ENCODE results near the gene NBPF12. TPM values are rescaled to one million over a fixed set of nuclear protein-coding genes. Genes with fewer than 3 reads are reported as not detected.
"Not testable (repeated sequence)": the region's sequence is repeated elsewhere in the genome, so short reads cannot be mapped to it uniquely, and the experiment has no call there.

NBPF12 gene
- 10 to 100 TPM; 12.2 to 77.9 (median 19.1) TPM for total RNA-seq

DNA sequence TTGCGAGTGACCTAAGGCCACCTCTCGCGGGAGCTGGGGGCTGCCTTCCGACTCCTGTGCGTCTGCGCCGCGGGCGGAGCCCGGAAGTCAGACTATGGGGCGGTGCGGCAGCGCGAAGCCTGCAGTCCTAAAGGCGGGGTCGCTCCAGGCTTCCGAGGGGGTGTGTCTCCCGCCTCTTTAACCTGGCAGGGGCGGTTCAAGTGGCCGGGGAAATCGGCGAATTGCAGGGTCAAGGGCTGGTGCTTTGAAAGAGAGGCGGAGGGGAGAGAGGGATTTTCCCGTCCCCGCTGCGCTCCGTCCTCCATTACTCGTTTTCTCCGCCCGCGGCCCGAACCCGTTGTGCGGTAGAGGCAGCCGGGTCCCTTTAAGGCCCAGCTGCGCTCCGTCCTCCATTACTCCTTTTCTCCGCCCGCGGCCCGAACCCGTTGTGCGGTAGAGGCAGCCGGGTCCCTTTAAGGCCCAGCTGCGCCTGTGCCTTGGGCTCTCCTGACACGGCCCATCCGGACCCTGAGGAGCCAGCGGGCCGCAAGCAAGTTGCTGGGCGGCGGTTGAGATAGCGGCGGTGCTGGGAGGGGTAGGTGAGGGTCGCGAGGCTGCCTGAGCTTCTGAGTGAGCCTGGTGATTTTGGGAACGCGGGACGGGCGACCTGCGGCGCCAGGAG, at the start of gene NBPF12:
Gene NBPF12 (plus strand): TSS at position 83 of the 661 bp plus-strand sequence. CDS start 21,820 bp downstream, outside the sequence.
- H3K36me3 ChIP-seq, H3K27me3 ChIP-seq, H3K9me3 ChIP-seq: not testable (repeated sequence)
- DNase-seq (peak; percentile 86 to 95), ATAC-seq (ENCODE audit: low FRiP score in 2 of 2) (peak; percentile 98)
- WGBS, 2 donors, result 0 to 1% methylated on average over 16 to 34 of the region's 61 CpGs
- peak in 1 of 4 donors; percentile 25 for TF ChIP-seq POLR2A (IDR thresholded peaks at IDR 0.05)
- peak in 1 of 2 donors; percentile 23 for TF ChIP-seq POLR2AphosphoS5 (IDR thresholded peaks at IDR 0.05)
- H3K4me1 ChIP-seq, result peaks cover 5 to 10% (median 7%) of the 10 kb centered on the region in 4 donors
- H3K4me3 ChIP-seq, result peak within 1 kb of the TSS; percentile 39 to 93 (median 81)
- peak within 1 kb of the TSS; percentile 84 to 90 (median 87) for H3K27ac ChIP-seq

DNA sequence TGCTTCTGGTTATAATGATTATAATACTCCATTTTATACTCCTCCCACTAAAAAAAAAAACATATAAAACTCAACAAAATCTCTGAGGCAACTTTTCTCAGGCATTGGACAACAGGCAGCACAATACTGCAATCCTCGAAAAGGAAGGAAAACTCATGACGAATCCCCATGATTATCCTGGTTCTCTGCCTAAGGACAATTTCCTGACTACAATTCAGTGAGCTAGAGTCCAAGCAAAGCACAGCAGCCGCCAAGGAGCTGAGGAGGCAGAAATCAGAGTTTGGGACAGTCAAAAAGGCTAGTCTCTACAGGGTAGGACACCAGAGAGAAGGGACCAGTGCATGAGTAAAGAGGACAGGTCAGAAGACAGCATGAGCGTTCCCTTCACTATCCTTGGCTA, 46.8 kb upstream of the NBPF12 start:
- WGBS, 2 donors, result 80 to 100% methylated on average over 1 to 3 of the region's 4 CpGs
- H3K27me3 ChIP-seq; H3K27ac ChIP-seq; DNase-seq; H3K4me3 ChIP-seq; ATAC-seq (ENCODE audit: low FRiP score in 2 of 2); H3K36me3 ChIP-seq; H3K4me1 ChIP-seq; H3K9me3 ChIP-seq: not testable (repeated sequence)

DNA sequence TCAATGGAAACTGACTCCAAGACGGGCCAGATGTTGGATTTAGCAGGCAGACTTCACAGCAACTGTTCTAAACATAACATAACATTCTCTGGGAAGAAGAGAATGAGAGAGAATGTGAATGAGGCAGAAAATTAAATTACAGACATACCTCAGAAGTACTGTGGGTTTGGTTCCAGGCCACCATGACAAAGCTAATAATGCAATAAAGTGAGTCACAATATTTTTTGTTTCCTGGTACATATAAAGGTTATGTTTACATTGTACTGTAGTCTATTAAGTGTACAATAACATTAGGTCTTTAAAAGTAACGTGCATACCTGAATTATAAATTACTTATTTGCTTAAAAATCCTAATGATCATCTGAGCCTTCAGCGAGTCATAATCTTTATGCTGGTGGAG, 45.8 kb upstream of the NBPF12 start:
- not testable (repeated sequence) for H3K9me3 ChIP-seq; H3K36me3 ChIP-seq; DNase-seq; ATAC-seq (ENCODE audit: low FRiP score in 2 of 2); H3K4me3 ChIP-seq; H3K27me3 ChIP-seq; H3K27ac ChIP-seq; H3K4me1 ChIP-seq
- 96 to 100% methylated on average over 2 of the region's 3 CpGs for WGBS, 2 donors

GRCh38 chr1:146907565-146908261, 30.4 kb upstream of the NBPF12 start:
- not testable (repeated sequence) for H3K4me1 ChIP-seq; H3K9me3 ChIP-seq; DNase-seq; H3K36me3 ChIP-seq; H3K27me3 ChIP-seq; ATAC-seq (ENCODE audit: low FRiP score in 2 of 2); H3K4me3 ChIP-seq; H3K27ac ChIP-seq
- WGBS, 2 donors, result 70 to 71% methylated on average over 1 to 6 of the region's 8 CpGs

GRCh38 chr1:146912975-146913374, 25.1 kb upstream of the NBPF12 start:
- 61 to 66% methylated on average over 3 of the region's 3 CpGs for WGBS, 2 donors
- not testable (repeated sequence) for H3K27me3 ChIP-seq; H3K27ac ChIP-seq; H3K36me3 ChIP-seq; H3K9me3 ChIP-seq; DNase-seq; H3K4me1 ChIP-seq; H3K4me3 ChIP-seq; ATAC-seq (ENCODE audit: low FRiP score in 2 of 2)

- not testable (repeated sequence) for ATAC-seq (ENCODE audit: low FRiP score in 2 of 2); H3K4me1 ChIP-seq; H3K4me3 ChIP-seq; H3K9me3 ChIP-seq; H3K36me3 ChIP-seq; H3K27me3 ChIP-seq; H3K27ac ChIP-seq; DNase-seq
Observed at GRCh38 chr1:146920811-146921210, 17.3 kb upstream of the NBPF12 start.

- 87 to 92% methylated on average over 1 of the region's 1 CpG for WGBS, 2 donors
- DNase-seq; ATAC-seq (ENCODE audit: low FRiP score in 2 of 2): not testable (repeated sequence)
Observed at GRCh38 chr1:146922614-146923013, 15.5 kb upstream of the NBPF12 start.

DNA sequence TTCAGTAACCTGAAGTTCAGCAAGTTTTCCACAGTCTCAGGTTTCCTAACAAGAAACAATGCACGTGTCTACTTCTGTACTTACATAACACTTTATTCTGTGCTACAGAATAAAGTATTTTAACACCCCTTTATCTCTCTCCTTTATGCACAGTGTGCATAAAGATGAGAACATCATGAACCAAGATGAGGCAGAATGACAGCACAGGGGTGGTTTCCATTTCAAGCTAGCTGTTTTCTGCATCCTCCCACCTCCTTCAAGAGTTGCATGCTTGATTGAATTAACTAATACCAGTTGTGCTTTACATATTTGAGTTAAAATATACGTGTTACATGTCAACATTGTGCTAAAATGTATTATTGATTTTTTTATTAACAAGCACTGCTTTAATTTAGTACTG, 14.0 kb upstream of the NBPF12 start:
- 54 to 68% methylated on average over 2 of the region's 2 CpGs for WGBS, 2 donors
- H3K4me3 ChIP-seq, result not testable (repeated sequence)

More at GRCh38 chr1:146922614-146923013, 15.5 kb upstream of the NBPF12 start:
- not testable (repeated sequence) for H3K9me3 ChIP-seq, H3K27me3 ChIP-seq, H3K27ac ChIP-seq, H3K4me1 ChIP-seq, H3K36me3 ChIP-seq, H3K4me3 ChIP-seq

DNA sequence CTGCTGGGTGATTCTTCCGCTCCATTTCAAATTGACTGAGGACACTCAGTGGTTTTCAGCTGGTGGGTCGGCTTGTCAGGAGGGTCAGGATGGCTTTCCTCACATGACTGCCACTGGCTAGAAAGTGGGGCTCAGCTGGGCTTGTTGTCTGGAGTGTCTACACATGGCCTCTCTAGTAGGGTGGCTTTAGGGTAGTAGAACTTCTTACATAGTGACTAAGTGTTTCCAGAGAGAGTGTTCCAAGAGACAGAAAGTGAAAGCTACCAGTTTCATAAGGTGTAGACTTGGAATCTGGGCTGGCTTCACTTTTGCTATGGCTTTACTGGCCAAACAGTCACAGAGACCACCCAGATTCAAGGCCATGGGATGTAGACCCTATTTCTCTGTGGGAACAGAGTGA, 11.7 kb upstream of the NBPF12 start:
- whole genome bisulfite sequencing, 2 donors, result no CpG with 5 or more reads among the region's 2 CpGs
- H3K27me3 ChIP-seq; H3K27ac ChIP-seq; H3K4me3 ChIP-seq; H3K9me3 ChIP-seq; H3K36me3 ChIP-seq; ATAC-seq (ENCODE audit: low FRiP score in 2 of 2); DNase-seq; H3K4me1 ChIP-seq: not testable (repeated sequence)

More for the DNA sequence above, 14.0 kb upstream of the NBPF12 start:
- not testable (repeated sequence) for DNase-seq; H3K9me3 ChIP-seq; H3K4me1 ChIP-seq; H3K27ac ChIP-seq; H3K27me3 ChIP-seq; H3K36me3 ChIP-seq; ATAC-seq (ENCODE audit: low FRiP score in 2 of 2)

DNA sequence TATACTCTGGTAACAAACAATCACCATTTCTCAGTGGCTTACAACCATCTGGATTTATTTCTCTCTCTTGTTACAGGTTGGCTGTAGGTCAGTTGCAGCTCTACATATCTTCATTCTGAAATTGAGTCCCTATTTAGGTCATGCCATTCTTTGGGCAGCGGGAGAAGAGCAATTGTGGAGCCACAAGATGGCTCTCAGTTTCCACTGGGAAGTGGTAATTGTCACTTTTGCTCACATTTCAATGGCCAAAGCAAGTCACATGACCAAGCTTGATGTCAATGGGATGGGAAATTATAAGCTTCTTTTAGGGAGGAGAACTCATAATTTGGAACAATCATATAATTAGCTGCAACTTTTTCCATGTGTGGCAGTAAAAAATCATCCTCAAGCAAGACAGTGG, 7.9 kb upstream of the NBPF12 start:
- not testable (repeated sequence) for ATAC-seq (ENCODE audit: low FRiP score in 2 of 2); H3K36me3 ChIP-seq; H3K9me3 ChIP-seq; H3K4me3 ChIP-seq; DNase-seq; H3K4me1 ChIP-seq; H3K27me3 ChIP-seq; H3K27ac ChIP-seq
- 83 to 100% methylated on average over 1 of the region's 1 CpG for WGBS, 2 donors

- WGBS, 2 donors, result 29 to 56% methylated on average over 3 to 4 of the region's 8 CpGs
- not testable (repeated sequence) for H3K27me3 ChIP-seq
Observed at GRCh38 chr1:146934390-146935223, 3.5 kb upstream of the NBPF12 start.

GRCh38 chr1:146937462-146937861, 662 bp upstream of the NBPF12 start:
- H3K9me3 ChIP-seq; ATAC-seq (ENCODE audit: low FRiP score in 2 of 2); H3K27ac ChIP-seq; H3K4me3 ChIP-seq; DNase-seq; H3K27me3 ChIP-seq; H3K36me3 ChIP-seq: not testable (repeated sequence)
- peaks cover 5 to 10% (median 7%) of the 10 kb centered on the region in 4 donors for H3K4me1 ChIP-seq
- WGBS, 2 donors, result 55 to 57% methylated on average over 3 of the region's 3 CpGs

More at GRCh38 chr1:146934390-146935223, 3.5 kb upstream of the NBPF12 start:
- DNase-seq; H3K4me3 ChIP-seq; H3K4me1 ChIP-seq; ATAC-seq (ENCODE audit: low FRiP score in 2 of 2); H3K36me3 ChIP-seq; H3K27ac ChIP-seq; H3K9me3 ChIP-seq: not testable (repeated sequence)
